ENCODE results near the gene EML5.
A peak's percentile ranks its signal among the peaks of the same experiment; 100 is the strongest.

Gene EML5

GRCh38 chr14:88668448-88669116 lies 124.2 kb downstream of the EML5 start (continued):
- no peak for TF ChIP-seq PRDM6 (tag by site-specific recombination; IDR thresholded peaks at IDR 0.05)
- no peak for TF ChIP-seq ZNF221 (tag by site-specific recombination; IDR thresholded peaks at IDR 0.05; ENCODE audit: borderline replicate concordance)
- TF ChIP-seq HOXC10 (CRISPR knock-in tag; IDR thresholded peaks at IDR 0.05): no peak
- TF ChIP-seq KLF8 (tag by site-specific recombination; IDR thresholded peaks at IDR 0.05): no peak
- TF ChIP-seq ZNF341 (tag by site-specific recombination; IDR thresholded peaks at IDR 0.05; ENCODE audit: low read depth): no peak
- no peak for TF ChIP-seq ZSCAN5A (tag by site-specific recombination; IDR thresholded peaks at IDR 0.05)

- H3K4me1 ChIP-seq (ENCODE audit: control insufficient read depth, insufficient read depth, low read length): no peaks in the 10 kb centered on the region
- CTCF ChIA-PET: interaction anchor here (0.5 to 3.2 kb wide), 31 partner anchors 9 to 1419 kb away, joined by 3 to 25 read pairs (median 3); partner anchors contain the start of gene EML5
- H3K9me3 ChIP-seq (ENCODE audit: control insufficient read depth, insufficient read depth, low read depth, low read length): no peaks in the 10 kb centered on the region
- no peak overlapping the region for H3K27ac ChIP-seq (ENCODE audit: extremely low read depth, low read depth, low read length)
- TF ChIP-seq ZNF530 (tag by site-specific recombination; IDR thresholded peaks at IDR 0.05; ENCODE audit: low read depth) (no peak), CTCF (tag by site-specific recombination; IDR thresholded peaks at IDR 0.05) (0 out of 2 replicates have a peak, but pooled peaks have one; percentile 40), ZNF561 (tag by site-specific recombination; IDR thresholded peaks at IDR 0.05; ENCODE audit: borderline replicate concordance) (peak; percentile 87), ZNF266 (tag by site-specific recombination; IDR thresholded peaks at IDR 0.05; ENCODE audit: low read depth) (peak; percentile 90; the same call in 1 of the 2 replicates), ZNF514 (tag by site-specific recombination; IDR thresholded peaks at IDR 0.05) (no peak), ZBTB20 (tag by site-specific recombination; IDR thresholded peaks at IDR 0.05) (peak; percentile 73), ZNF654 (tag by site-specific recombination; IDR thresholded peaks at IDR 0.05; ENCODE audit: low read depth) (peak; percentile 77)
- POLR2A ChIA-PET: no interaction called here
- no peak overlapping the region for H3K4me3 ChIP-seq (ENCODE audit: low read depth, low read length)
- H3K36me3 ChIP-seq (ENCODE audit: control insufficient read depth in 2 of 2, insufficient read depth in 1 of 2, low read length in 2 of 2): no peaks in the 10 kb centered on the region
These were observed 125.0 kb downstream of the EML5 start for GRCh38 chr14:88667555-88668273.

DNA sequence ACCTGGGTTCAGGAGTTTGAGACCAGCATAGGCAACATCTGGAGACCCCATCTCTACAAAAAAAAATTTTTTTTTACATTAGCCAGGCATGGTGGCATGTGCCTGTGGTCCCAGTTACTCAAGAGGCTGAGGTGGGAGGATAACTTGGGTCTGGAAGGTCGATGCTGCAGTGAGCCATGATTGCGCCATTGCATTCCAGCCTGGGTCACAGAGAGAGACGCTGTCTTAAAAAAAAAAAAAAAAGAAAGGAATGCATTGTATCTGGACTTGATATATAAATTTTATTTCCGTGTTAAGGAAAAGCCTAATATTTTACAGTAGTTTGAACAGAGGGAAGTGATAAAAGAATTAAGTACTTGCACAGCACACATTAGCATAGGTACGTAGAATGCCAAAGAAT lies 132.7 kb downstream of the EML5 start:
- Histone ChIP-seq H3K9me3 (ENCODE audit: control insufficient read depth, insufficient read depth, low read depth, low read length) (no peaks in the 10 kb centered on the region), H3K4me1 (ENCODE audit: control insufficient read depth, insufficient read depth, low read length) (no peaks in the 10 kb centered on the region), H3K36me3 (ENCODE audit: control insufficient read depth in 2 of 2, insufficient read depth in 1 of 2, low read length in 2 of 2) (no peaks in the 10 kb centered on the region; a peak in 1 of 3 replicates), H3K27ac (ENCODE audit: extremely low read depth, low read depth, low read length) (no peak overlapping the region), H3K4me3 (ENCODE audit: low read depth, low read length) (no peak overlapping the region)
- CTCF ChIA-PET: no interaction called here
- POLR2A ChIA-PET: no interaction called here
- no peak for TF ChIP-seq ZNF341 (tag by site-specific recombination; IDR thresholded peaks at IDR 0.05; ENCODE audit: low read depth)
- no peak for TF ChIP-seq ZNF112 (tag by site-specific recombination; IDR thresholded peaks at IDR 0.05)
- no peak for TF ChIP-seq ATF2 (tag by site-specific recombination; IDR thresholded peaks at IDR 0.05; ENCODE audit: low read depth)
- no peak for TF ChIP-seq ZNF514 (tag by site-specific recombination; IDR thresholded peaks at IDR 0.05)
- TF ChIP-seq EGR2 (tag by site-specific recombination; IDR thresholded peaks at IDR 0.05; ENCODE audit: low read depth): no peak
- no peak for TF ChIP-seq ZNF23 (tag by site-specific recombination; IDR thresholded peaks at IDR 0.05; ENCODE audit: borderline replicate concordance)
- no peak for TF ChIP-seq ZNF266 (tag by site-specific recombination; IDR thresholded peaks at IDR 0.05; ENCODE audit: low read depth)
- TF ChIP-seq, protein P1, sequence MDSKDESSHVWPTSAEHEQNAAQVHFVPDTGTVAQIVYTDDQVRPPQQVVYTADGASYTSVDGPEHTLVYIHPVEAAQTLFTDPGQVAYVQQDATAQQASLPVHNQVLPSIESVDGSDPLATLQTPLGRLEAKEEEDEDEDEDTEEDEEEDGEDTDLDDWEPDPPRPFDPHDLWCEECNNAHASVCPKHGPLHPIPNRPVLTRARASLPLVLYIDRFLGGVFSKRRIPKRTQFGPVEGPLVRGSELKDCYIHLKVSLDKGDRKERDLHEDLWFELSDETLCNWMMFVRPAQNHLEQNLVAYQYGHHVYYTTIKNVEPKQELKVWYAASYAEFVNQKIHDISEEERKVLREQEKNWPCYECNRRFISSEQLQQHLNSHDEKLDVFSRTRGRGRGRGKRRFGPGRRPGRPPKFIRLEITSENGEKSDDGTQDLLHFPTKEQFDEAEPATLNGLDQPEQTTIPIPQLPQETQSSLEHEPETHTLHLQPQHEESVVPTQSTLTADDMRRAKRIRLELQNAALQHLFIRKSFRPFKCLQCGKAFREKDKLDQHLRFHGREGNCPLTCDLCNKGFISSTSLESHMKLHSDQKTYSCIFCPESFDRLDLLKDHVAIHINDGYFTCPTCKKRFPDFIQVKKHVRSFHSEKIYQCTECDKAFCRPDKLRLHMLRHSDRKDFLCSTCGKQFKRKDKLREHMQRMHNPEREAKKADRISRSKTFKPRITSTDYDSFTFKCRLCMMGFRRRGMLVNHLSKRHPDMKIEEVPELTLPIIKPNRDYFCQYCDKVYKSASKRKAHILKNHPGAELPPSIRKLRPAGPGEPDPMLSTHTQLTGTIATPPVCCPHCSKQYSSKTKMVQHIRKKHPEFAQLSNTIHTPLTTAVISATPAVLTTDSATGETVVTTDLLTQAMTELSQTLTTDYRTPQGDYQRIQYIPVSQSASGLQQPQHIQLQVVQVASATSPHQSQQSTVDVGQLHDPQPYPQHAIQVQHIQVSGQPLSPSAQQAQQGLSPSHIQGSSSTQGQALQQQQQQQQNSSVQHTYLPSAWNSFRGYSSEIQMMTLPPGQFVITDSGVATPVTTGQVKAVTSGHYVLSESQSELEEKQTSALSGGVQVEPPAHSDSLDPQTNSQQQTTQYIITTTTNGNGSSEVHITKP (tag by site-specific recombination; IDR thresholded peaks at IDR 0.05): no peak

Data from HEK293 (cell line).